Measurements from ENCODE around the gene AHRR.
A peak's percentile ranks its signal among the peaks of the same experiment; 100 is the strongest.
"Not testable (repeated sequence)": the region's sequence is repeated elsewhere in the genome, so short reads cannot be mapped to it uniquely, and the experiment has no call there.

The AHRR gene

DNA sequence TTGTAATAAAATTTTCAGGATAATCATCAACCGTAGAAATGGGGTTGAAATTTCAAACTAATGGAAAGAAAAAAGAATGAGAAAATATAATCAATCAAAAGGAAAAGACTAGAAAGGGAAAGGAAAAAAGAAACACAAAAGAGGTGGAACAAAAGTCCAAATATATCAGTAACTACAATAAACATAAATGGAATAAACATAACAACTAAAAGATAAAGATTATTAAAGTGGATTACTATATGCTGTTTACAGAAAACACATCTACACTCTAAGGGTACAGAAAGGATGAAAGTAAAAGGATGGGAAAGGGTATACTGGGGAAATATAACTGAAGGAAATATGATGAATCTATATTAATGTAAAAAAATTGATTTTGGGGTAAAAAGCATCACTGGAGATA is 43.0 kb downstream of the AHRR start:
- TF ChIP-seq, protein P1, sequence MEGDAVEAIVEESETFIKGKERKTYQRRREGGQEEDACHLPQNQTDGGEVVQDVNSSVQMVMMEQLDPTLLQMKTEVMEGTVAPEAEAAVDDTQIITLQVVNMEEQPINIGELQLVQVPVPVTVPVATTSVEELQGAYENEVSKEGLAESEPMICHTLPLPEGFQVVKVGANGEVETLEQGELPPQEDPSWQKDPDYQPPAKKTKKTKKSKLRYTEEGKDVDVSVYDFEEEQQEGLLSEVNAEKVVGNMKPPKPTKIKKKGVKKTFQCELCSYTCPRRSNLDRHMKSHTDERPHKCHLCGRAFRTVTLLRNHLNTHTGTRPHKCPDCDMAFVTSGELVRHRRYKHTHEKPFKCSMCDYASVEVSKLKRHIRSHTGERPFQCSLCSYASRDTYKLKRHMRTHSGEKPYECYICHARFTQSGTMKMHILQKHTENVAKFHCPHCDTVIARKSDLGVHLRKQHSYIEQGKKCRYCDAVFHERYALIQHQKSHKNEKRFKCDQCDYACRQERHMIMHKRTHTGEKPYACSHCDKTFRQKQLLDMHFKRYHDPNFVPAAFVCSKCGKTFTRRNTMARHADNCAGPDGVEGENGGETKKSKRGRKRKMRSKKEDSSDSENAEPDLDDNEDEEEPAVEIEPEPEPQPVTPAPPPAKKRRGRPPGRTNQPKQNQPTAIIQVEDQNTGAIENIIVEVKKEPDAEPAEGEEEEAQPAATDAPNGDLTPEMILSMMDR (IDR thresholded peaks at IDR 0.05; ENCODE audit: low read depth, low read length, missing control alignments) = no peak
- no peak overlapping the region for H3K4me3 ChIP-seq (ENCODE audit: low read depth, low read length)
- no peak for DNase-seq (ENCODE audit: low read depth)

GRCh38 chr5:366541-367357 is 45.2 kb downstream of the AHRR start:
- TF ChIP-seq, protein P1 (IDR thresholded peaks at IDR 0.05; ENCODE audit: low read depth, low read length, missing control alignments) = no peak
- H3K4me3 ChIP-seq (ENCODE audit: low read depth, low read length) = no peak overlapping the region
- no peak for DNase-seq (ENCODE audit: low read depth)

DNA sequence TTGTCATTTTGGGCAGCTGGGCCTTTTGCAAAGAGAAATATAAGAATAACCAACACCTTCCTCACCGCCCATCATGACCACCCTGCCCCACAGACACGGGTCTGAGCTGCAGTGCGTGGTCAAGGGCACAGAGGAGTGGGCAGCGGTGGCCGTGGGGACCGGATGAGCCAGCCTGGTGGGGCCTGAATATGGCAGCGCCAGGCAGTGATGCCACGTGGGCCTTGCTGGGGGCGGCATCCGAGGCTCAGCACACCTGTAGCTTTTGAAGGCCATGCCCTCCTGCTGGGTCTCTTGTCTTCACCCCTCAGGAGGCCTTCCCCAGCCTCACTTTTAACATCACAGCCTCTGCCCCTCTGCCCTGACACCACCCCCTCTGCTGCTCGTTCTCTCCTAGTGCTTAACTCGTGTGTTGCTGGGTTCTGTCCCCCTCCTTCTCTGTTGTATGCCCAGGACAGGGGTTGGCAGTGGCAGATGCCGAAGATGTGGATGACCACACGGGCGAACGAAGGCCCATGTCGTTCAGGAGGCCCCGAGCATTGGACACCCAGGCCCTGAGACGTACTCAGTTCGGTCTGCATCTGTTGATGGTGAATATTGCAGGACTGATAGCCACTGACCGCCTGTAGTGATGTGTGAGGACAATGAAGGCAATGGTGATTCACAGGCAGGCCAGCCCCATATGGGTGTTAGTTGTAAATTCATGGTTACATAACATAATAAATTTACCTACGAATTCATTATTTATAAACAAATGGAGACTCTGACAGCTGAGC is 46.0 kb downstream of the AHRR start:
- H3K4me3 ChIP-seq (ENCODE audit: low read depth, low read length) = no peak overlapping the region
- DNase-seq (ENCODE audit: low read depth) = no peak
- TF ChIP-seq, protein P1 (IDR thresholded peaks at IDR 0.05; ENCODE audit: low read depth, low read length, missing control alignments) = no peak

DNA sequence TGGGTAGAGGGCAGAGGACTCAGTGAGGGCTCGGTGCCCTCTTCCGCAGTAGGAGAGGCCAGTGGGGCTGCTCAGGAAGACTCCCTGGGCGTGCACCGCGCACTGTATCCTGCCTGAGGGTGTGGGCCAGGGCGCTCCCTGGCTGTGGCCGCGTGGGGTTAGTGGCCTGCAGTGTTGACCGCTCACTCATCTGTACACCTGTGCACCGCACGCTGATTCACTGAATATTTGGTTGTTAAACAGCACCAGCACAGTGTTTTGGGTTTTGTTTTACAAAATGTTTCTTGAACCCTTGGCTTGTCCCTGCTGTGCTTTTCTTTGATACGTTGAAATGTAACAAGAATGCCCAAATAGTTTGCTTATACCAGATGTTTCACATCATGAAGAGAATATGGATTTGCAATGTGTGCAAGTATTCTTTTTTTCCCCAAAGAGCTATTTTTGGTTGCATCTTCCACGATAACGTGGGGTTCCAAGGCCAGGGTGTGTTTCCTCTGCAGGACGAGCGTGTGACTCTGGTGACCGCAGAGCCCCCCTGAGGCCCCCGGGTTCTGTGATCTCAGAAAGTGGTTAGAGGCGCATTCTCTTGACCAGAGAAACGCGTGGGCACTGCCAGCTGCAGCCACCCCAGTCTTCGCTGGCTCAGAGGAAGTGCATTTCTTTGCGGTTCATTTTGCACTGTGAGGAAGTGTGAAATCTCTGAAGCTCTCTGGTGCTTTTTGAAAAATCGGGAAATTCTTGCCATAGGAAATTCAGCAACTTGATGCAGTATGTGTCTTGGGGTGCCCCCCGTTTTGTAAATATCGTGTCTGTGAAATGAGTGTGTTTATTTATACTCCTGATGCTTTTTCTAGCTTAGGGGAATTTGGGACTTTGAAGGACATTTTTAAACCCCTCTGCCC is 46.9 kb downstream of the AHRR start:
- DNase-seq (ENCODE audit: low read depth) = peak; percentile 80
- TF ChIP-seq, protein P1 (IDR thresholded peaks at IDR 0.05; ENCODE audit: low read depth, low read length, missing control alignments) = no peak
- H3K4me3 ChIP-seq (ENCODE audit: low read depth, low read length) = no peak overlapping the region

GRCh38 chr5:369151-369868 is 47.8 kb downstream of the AHRR start:
- H3K4me3 ChIP-seq (ENCODE audit: low read depth, low read length) = no peak overlapping the region
- DNase-seq (ENCODE audit: low read depth) = no peak
- TF ChIP-seq, protein P1 (IDR thresholded peaks at IDR 0.05; ENCODE audit: low read depth, low read length, missing control alignments) = no peak

- not testable (repeated sequence) for DNase-seq (ENCODE audit: low read depth); H3K4me3 ChIP-seq (ENCODE audit: low read depth, low read length)
Observed at GRCh38 chr5:369869-370236, 48.3 kb downstream of the AHRR start.
